Thyroid gland (tissue), 4 donors: Measurements from ENCODE around the gene TRIM71. TPM values are rescaled to one million over a fixed set of nuclear protein-coding genes. Genes with fewer than 3 reads are reported as not detected.

Experiments used
- DNase-seq, 2 donors: peaks; one replicate each; pipeline ENCODE4 v3.0.0-alpha.2; 2019
- H3K27ac ChIP-seq, 3 donors: fragments of 200-600 bp; sonication (generic); 1 replicate in 2 of 3; 2 replicates in 1 of 3; pipeline ENCODE4 v1.5.1; 2016 to 2019; ENCODE audit warnings: mild to moderate bottlenecking in 1 of 3, moderate library complexity in 1 of 3
- H3K27me3 ChIP-seq: fragments of 200-600 bp; sonication (generic); one replicate; pipeline ENCODE4 v1.5.1; 2019
- H3K36me3 ChIP-seq, 2 donors: fragments of 200-600 bp; sonication (generic); one replicate each; pipeline ENCODE4 v1.5.1; 2016 to 2019
- H3K4me1 ChIP-seq, 2 donors: fragments of 200-600 bp; sonication (generic); one replicate each; pipeline ENCODE4 v1.5.1; 2017 to 2019
- H3K4me3 ChIP-seq, 3 donors: fragments of 200-600 bp; sonication (generic); replicated peaks in 1 of 3; 1 replicate in 2 of 3; 2 replicates in 1 of 3; pipeline ENCODE4 v1.5.1; 2016; ENCODE audit warnings: mild to moderate bottlenecking in 1 of 3
- H3K9me3 ChIP-seq: fragments of 200-600 bp; sonication (generic); one replicate; pipeline ENCODE4 v1.5.1; 2017
- POLR2A ChIP-seq, 2 donors: fragments of 450-650 bp; IDR thresholded peaks; one replicate each; pipeline ENCODE4 v1.6.1; 2017; ENCODE audit warnings: antibody characterized with exemption in 2 of 2, mild to moderate bottlenecking in 2 of 2, moderate library complexity in 1 of 2
- WGBS, 2 donors: methylation state at CpG; one replicate each; pipeline ENCODE4 v1.1.5; 2017; 5-methylcytosine and 5-hydroxymethylcytosine counted together
- intact Hi-C: fragments of 100-400 bp; cut with DNase I; formaldehyde crosslinking; loops from one replicate; pipeline ENCODE4 v1.15.1; 2023
- total RNA-seq, 4 donors: library from RNA; depleted of rRNA; stranded (reverse); fragments of >200 nt; gene quantifications; one replicate each; pipeline ENCODE4 v1.2.3, GENCODE V29; 2016
- TF ChIP-seq, protein P1 (sequence below), 6 experiments: fragments of 200-600 bp in 3 of 6; fragments of 450-650 bp in 3 of 6; sonication (generic) in 3 of 6; IDR thresholded peaks; one replicate each; pipeline ENCODE4 v1.5.1; 2016 to 2019; ENCODE audit warnings: antibody characterized with exemption in 6 of 6, mild to moderate bottlenecking in 2 of 6, inconsistent platforms in 1 of 6, moderate library complexity in 1 of 6

Gene TRIM71
- total RNA-seq, 4 donors from 2014 or later, result under 0.01 to 0.15 (median 0.13) TPM; not detected in 1

DNA sequence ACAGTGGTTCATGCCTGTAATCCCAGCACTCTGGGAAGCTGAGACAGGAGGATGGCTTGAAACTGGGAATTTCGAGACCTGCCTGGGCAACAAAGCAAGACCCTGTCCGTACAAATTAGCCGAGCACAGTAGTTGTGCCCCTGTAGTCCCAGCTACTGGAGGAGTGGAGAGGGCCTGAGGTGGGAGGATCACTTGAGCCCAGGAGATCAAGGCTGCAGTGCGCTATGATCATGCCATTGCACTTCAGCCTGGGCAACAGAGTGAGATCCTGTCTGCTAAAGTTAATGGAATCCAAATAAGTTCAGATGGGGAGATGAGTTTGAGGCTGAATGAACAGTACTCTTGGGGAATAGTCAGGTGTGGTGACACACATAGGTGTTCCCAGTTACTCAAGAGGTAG is 14.4 kb downstream of the TRIM71 start:
- no peak for DNase-seq
- no peak overlapping the region for H3K4me3 ChIP-seq
- TF ChIP-seq, protein P1, sequence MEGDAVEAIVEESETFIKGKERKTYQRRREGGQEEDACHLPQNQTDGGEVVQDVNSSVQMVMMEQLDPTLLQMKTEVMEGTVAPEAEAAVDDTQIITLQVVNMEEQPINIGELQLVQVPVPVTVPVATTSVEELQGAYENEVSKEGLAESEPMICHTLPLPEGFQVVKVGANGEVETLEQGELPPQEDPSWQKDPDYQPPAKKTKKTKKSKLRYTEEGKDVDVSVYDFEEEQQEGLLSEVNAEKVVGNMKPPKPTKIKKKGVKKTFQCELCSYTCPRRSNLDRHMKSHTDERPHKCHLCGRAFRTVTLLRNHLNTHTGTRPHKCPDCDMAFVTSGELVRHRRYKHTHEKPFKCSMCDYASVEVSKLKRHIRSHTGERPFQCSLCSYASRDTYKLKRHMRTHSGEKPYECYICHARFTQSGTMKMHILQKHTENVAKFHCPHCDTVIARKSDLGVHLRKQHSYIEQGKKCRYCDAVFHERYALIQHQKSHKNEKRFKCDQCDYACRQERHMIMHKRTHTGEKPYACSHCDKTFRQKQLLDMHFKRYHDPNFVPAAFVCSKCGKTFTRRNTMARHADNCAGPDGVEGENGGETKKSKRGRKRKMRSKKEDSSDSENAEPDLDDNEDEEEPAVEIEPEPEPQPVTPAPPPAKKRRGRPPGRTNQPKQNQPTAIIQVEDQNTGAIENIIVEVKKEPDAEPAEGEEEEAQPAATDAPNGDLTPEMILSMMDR (IDR thresholded peaks at IDR 0.05), result no peak
- no peak for TF ChIP-seq POLR2A (IDR thresholded peaks at IDR 0.05)
- no peaks in the 10 kb centered on the region for H3K27me3 ChIP-seq
- 93 to 97% methylated on average over 4 of the region's 4 CpGs for WGBS, 2 donors
- intact Hi-C loops, result no loop called here
- H3K36me3 ChIP-seq, result no peaks in the 10 kb centered on the region
- H3K9me3 ChIP-seq, result no peaks in the 10 kb centered on the region
- no peaks in the 10 kb centered on the region for H3K4me1 ChIP-seq
- H3K27ac ChIP-seq, result no peak overlapping the region

- DNase-seq, result no peak
- intact Hi-C loops, result no loop called here
- Histone ChIP-seq H3K36me3 (no peaks in the 10 kb centered on the region), H3K4me3 (no peak overlapping the region), H3K9me3 (no peaks in the 10 kb centered on the region), H3K27me3 (no peaks in the 10 kb centered on the region), H3K27ac (no peak overlapping the region), H3K4me1 (no peaks in the 10 kb centered on the region)
- TF ChIP-seq POLR2A (IDR thresholded peaks at IDR 0.05), result no peak
- TF ChIP-seq, protein P1 (IDR thresholded peaks at IDR 0.05), result no peak
- WGBS, 2 donors, result 96 to 97% methylated on average over 2 of the region's 2 CpGs
Measured at GRCh38 chr3:32835049-32835371, 17.2 kb downstream of the TRIM71 start.

GRCh38 chr3:32835961-32836360 is 18.2 kb downstream of the TRIM71 start:
- 51 to 60% methylated on average over 4 of the region's 4 CpGs for WGBS, 2 donors
- no peak for DNase-seq
- H3K27ac ChIP-seq, result no peak overlapping the region
- H3K36me3 ChIP-seq, result no peaks in the 10 kb centered on the region
- H3K27me3 ChIP-seq, result no peaks in the 10 kb centered on the region
- H3K9me3 ChIP-seq, result no peaks in the 10 kb centered on the region
- no peaks in the 10 kb centered on the region for H3K4me1 ChIP-seq
- TF ChIP-seq POLR2A (IDR thresholded peaks at IDR 0.05), result no peak
- TF ChIP-seq, protein P1 (IDR thresholded peaks at IDR 0.05), result no peak
- H3K4me3 ChIP-seq, result no peak overlapping the region
- intact Hi-C loops, result no loop called here

GRCh38 chr3:32836601-32837000 is 18.8 kb downstream of the TRIM71 start:
- no peaks in the 10 kb centered on the region for H3K36me3 ChIP-seq
- WGBS, 2 donors, result 67 to 72% methylated on average over 4 of the region's 4 CpGs
- H3K27ac ChIP-seq, result no peak overlapping the region
- no peaks in the 10 kb centered on the region for H3K9me3 ChIP-seq
- H3K4me3 ChIP-seq, result no peak overlapping the region
- no peak for DNase-seq
- TF ChIP-seq POLR2A (IDR thresholded peaks at IDR 0.05), result no peak
- TF ChIP-seq, protein P1 (IDR thresholded peaks at IDR 0.05), result no peak
- no peaks in the 10 kb centered on the region for H3K27me3 ChIP-seq
- H3K4me1 ChIP-seq, result no peaks in the 10 kb centered on the region
- intact Hi-C loops, result no loop called here

GRCh38 chr3:32837366-32837765 is 19.6 kb downstream of the TRIM71 start:
- WGBS, 2 donors, result 84 to 93% methylated on average over 11 of the region's 11 CpGs
- H3K4me1 ChIP-seq, result no peaks in the 10 kb centered on the region
- intact Hi-C loops, result no loop called here

More at GRCh38 chr3:32837366-32837765, 19.6 kb downstream of the TRIM71 start:
- H3K9me3 ChIP-seq, result no peaks in the 10 kb centered on the region
- DNase-seq, result no peak
- TF ChIP-seq, protein P1 (IDR thresholded peaks at IDR 0.05), result no peak
- TF ChIP-seq POLR2A (IDR thresholded peaks at IDR 0.05), result no peak
- H3K27me3 ChIP-seq, result no peaks in the 10 kb centered on the region
- H3K36me3 ChIP-seq, result no peaks in the 10 kb centered on the region
- H3K4me3 ChIP-seq, result no peak overlapping the region
- no peak overlapping the region for H3K27ac ChIP-seq
